NCI-H2107 treated with DMSO at 0.1 percent for 48 hours (cell line): ENCODE data around the gene SSBP3.

Experiments
- DNase-seq: peaks from one replicate; lab custom pipeline; 2025; ENCODE audit not compliant: unreplicated experiment; lab: John Stamatoyannopoulos, UW

The SSBP3 gene

GRCh38 chr1:54410359-54410758 lies 4.2 kb upstream of the SSBP3 start:
- no peak for DNase-seq

GRCh38 chr1:54409156-54410142 lies 3.3 kb upstream of the SSBP3 start:
- DNase-seq = peak; percentile 53

DNA sequence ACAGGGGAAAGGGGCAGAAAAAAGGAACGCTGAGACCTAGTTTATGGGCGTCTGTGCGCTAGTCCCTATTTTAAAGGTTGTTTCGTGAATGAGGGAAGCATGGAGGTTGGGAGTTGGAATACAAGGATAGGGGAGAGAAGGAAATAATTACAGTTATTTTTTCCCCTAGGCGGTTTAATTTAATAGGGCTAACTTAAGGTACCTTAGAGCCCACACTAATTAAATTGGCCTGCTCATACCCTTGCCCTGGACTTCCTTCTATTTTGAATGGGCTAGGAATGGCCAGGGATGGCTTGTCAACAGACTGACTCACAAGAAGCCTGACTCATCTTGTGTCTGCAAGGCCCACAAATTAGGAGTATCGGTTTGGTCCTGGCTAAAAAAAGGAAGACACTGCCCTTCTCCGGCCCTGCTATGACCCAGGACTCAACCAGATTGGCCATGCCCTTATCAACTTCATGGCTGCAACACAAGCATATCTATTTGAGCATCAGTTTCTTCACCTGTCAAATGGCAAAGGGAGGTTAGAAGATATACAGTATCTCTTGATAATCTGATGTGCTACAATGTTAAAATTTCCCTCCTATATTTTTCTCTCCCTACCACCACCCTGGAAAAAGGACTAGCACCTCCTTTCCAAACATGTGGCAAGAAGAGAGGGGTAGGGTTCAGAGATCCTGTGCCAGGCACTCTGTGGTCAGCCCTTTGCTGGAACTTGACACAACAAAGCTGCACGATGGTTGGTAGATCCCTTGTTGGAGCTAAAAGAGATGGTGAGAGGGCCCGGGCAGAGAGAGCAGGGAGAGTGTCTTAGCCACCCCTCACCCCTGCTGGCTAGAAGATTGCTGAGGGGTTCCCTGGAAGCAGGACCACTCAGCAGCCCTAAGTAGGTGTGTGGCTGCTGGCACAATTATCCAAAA lies 2.2 kb upstream of the SSBP3 start:
- DNase-seq = no peak

DNA sequence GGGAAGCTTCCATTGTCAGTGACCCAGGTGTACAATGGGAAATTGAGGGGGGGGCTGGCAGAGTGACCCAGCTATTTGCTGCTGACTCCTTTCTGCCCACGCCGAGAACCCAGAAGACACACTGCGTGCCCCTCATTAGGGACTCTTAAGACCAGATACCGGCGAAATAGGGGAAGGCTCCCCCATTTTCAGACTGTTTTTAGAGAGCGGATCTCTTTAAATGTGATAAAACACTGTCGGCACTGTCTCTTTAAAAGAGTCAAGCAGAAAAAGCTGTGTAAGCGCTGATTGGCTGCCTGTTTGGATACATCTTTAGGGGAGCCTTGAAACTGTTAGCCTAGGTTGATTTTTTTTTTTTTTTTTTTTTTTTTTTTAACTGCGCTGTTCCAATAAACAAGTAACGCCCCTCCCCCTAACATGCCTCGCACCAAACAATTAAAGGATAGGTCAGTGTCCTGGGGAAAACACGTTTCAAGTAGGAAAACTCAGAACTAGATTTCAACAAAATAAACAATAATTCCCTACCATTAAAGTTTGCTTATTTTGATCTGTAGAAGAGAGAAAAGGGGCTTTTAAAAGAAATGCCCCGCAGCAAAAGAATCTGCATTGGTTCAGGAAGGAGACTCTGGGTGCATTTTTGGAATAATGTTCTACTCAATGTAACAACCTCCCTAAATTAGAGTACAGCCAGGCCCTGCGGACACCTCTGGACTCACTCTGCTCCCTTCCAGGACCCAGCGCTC lies 1.4 kb upstream of the SSBP3 start:
- peak; percentile 97 for DNase-seq

GRCh38 chr1:54407154-54407403 lies 885 bp upstream of the SSBP3 start:
- DNase-seq = no peak

- no peak for DNase-seq
Measured at GRCh38 chr1:54405898-54406293, 298 bp downstream of the SSBP3 start.

- DNase-seq = peak; percentile 36
Measured at GRCh38 chr1:54404939-54405897, 976 bp downstream of the SSBP3 start.

- DNase-seq = no peak
Measured at GRCh38 chr1:54404263-54404662, 1.9 kb downstream of the SSBP3 start.

DNA sequence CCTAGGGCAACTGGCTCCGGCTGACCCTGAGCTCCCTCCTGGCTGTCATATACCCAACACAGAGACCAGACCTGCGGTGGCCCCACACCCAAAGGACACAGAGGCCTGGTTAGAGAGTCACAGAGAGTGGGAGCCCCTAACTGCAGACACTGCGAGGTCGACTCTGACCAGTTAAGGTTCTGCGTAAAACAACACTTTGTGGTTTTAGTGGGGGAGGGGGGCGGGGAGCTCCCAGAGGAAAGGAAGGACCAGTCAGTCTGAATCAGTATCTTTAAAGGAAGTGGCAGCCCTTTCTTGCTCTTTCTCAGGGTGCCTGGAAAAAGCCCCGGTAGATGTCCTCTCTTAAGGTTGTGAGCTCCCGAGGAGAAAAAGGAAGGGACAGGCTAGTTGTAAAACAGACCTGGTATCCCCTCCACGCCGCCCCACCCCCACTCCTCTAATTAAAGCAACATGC lies 2.4 kb downstream of the SSBP3 start:
- peak; percentile 59 for DNase-seq

GRCh38 chr1:54403405-54403804 lies 2.8 kb downstream of the SSBP3 start:
- peak; percentile 67 for DNase-seq

DNA sequence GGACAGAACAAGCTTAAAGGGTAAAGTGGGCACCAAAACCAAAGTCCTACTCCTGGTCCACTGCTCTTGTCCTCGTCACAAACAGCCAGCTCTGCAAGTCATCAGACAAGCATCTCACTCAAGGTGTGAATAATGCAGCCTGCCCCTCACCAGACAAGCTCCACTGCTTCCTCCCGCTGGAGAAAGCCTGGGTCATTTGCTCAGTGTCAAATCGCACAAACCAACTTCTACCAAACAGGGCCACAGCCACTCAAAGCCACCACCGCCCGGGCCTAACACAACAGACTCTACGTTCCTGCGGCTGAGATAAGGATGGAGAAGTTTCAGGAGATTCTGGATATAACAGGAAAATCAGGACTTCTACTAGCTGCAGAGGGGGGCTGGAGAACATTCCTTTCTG lies 3.3 kb downstream of the SSBP3 start:
- no peak for DNase-seq

- DNase-seq = peak; percentile 97
Measured at GRCh38 chr1:54401799-54402198, 4.4 kb downstream of the SSBP3 start.

GRCh38 chr1:54400329-54400728 lies 5.9 kb downstream of the SSBP3 start:
- no peak for DNase-seq

- DNase-seq = no peak
Measured at GRCh38 chr1:54399765-54400164, 6.4 kb downstream of the SSBP3 start.

GRCh38 chr1:54398963-54399528 lies 7.1 kb downstream of the SSBP3 start:
- DNase-seq = no peak

GRCh38 chr1:54397980-54398379 lies 8.2 kb downstream of the SSBP3 start:
- DNase-seq = no peak

DNA sequence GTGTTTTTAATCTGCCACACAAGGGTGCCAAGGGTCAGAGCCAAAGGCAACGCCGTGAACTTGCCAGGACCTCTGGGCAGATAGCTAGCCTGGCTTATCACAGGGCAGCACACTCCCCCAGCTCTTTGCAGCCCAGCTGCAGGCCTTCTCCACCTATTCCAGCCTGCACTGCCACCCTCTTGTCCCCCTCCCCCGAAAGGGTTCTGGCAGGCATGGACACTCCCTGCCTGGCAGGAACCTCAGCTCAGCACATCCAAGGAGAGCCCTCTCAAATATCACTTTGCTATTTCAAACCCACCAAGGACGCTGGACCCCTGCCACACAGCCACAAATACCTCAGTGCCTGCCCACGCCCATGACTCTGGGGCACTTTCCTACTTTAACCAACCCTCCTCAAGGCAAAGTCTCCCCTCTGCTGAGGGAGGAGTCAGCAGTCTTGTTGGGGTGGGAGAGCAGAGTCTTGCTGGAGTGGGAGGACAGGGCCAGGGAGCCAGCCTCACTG lies 9.1 kb downstream of the SSBP3 start:
- DNase-seq = no peak

GRCh38 chr1:54396261-54396933 lies 9.8 kb downstream of the SSBP3 start:
- DNase-seq = no peak
